ENCODE measurements around the gene HOATZ. TPM values are rescaled to one million over a fixed set of nuclear protein-coding genes. Genes with fewer than 3 reads are reported as not detected.

Gene HOATZ
- total and polyA plus RNA-seq, 3 donors from 2014 or later = 10.8 to 50.1 (median 23.7) TPM

DNA sequence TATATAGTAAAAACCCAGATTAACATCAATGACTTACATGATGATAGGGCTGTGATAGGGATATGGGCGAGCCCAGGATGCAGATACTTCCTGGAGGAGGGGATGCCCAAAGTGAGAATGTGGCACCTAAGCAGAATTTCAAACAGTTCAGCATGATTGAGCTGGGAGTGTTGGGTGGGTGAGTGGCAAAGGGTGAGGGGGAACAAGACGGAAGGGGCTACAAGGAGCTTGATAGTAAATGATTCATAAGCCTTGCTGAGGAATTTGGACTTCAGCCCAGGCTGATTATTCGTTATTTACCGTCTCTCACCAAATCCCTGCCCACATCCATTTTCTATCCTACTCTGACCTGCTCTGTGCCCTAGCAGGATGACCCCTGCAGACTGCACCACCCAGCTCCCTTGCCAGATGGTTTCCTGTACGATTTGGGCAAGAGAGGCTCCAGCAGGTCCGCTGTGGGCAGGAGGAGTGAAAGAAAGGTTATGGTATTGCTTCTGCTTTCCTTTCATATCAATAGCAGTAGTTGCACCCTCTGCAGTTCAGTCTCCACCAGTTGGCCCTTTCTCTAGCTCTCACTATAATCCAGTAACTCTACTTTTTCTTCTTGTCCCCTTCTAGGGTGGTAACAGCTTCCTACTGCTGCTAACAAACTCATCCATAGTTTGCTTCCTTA lies 57.4 kb downstream of the HOATZ start:
- Histone ChIP-seq H3K27ac (no peak overlapping the region), H3K4me3 (no peak overlapping the region), H3K36me3 (ENCODE audit: low read depth, missing control alignments) (no peaks in the 10 kb centered on the region), H3K27me3 (no peaks in the 10 kb centered on the region), H3K9me3 (no peaks in the 10 kb centered on the region), H3K4me1 (no peaks in the 10 kb centered on the region)
- intact Hi-C loops (cut with DNase I; ENCODE audit: low total_unique reads) = no loop called here
- 74 to 85% methylated on average over 6 of the region's 6 CpGs for WGBS, 2 donors
- DNase-seq = no peak
- no peak for TF ChIP-seq CTCF (IDR thresholded peaks at IDR 0.05)
- TF ChIP-seq POLR2A (IDR thresholded peaks at IDR 0.05) = no peak

- WGBS, 2 donors = 93 to 96% methylated on average over 3 of the region's 3 CpGs
- H3K4me1 ChIP-seq = no peaks in the 10 kb centered on the region
- no peak overlapping the region for H3K4me3 ChIP-seq
- H3K36me3 ChIP-seq (ENCODE audit: low read depth, missing control alignments) = no peaks in the 10 kb centered on the region
- no peak for DNase-seq
- H3K9me3 ChIP-seq = no peaks in the 10 kb centered on the region
- H3K27ac ChIP-seq = no peak overlapping the region
- H3K27me3 ChIP-seq = no peaks in the 10 kb centered on the region
- intact Hi-C loops (cut with DNase I; ENCODE audit: low total_unique reads) = no loop called here
- TF ChIP-seq CTCF (IDR thresholded peaks at IDR 0.05) (no peak), POLR2A (IDR thresholded peaks at IDR 0.05) (no peak)
Measured at GRCh38 chr11:111572581-111572980, 58.0 kb downstream of the HOATZ start.

DNA sequence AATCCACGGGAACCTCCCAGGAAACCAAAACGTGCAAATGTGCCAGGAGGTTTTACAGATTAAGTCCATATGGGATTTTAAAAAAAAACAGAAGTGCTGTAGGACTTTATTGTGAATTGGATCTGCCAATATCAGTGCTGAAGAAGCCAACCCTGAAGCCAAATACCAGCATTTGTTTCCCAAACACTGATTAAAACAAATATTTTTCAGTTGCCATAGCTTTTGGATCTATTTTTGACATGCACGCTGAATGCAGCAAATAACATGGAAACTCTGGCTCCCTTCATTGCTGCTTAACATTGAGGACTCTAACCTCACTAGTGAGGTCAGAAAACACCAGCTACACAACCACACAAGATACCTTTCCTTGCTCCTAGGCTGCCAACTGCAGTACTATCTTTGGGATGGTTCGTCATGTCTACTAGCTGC lies 59.3 kb downstream of the HOATZ start:
- WGBS, 2 donors = 44 to 45% methylated on average over 4 of the region's 4 CpGs
- no peak overlapping the region for H3K4me3 ChIP-seq

GRCh38 chr11:111574373-111575225 lies 60.0 kb downstream of the HOATZ start:
- Histone ChIP-seq H3K36me3 (ENCODE audit: low read depth, missing control alignments) (no peaks in the 10 kb centered on the region), H3K4me1 (no peaks in the 10 kb centered on the region), H3K4me3 (no peak overlapping the region), H3K27me3 (no peaks in the 10 kb centered on the region), H3K27ac (peak overlapping the region; percentile 1 to 47), H3K9me3 (no peaks in the 10 kb centered on the region)
- intact Hi-C loops (cut with DNase I; ENCODE audit: low total_unique reads) = no loop called here
- no peak for TF ChIP-seq POLR2A (IDR thresholded peaks at IDR 0.05)
- TF ChIP-seq CTCF (IDR thresholded peaks at IDR 0.05) = no peak
- 47 to 53% methylated on average over 7 of the region's 7 CpGs for WGBS, 2 donors
- no peak for DNase-seq

More for the DNA sequence above, 59.3 kb downstream of the HOATZ start:
- TF ChIP-seq POLR2A (IDR thresholded peaks at IDR 0.05) (no peak), CTCF (IDR thresholded peaks at IDR 0.05) (no peak)
- Histone ChIP-seq H3K4me1 (no peaks in the 10 kb centered on the region), H3K9me3 (no peaks in the 10 kb centered on the region), H3K27ac (peak overlapping the region; percentile 1 to 47), H3K36me3 (ENCODE audit: low read depth, missing control alignments) (no peaks in the 10 kb centered on the region), H3K27me3 (no peaks in the 10 kb centered on the region)
- no peak for DNase-seq
- intact Hi-C loops (cut with DNase I; ENCODE audit: low total_unique reads) = no loop called here

Data from testis (tissue), 3 donors.